Tongue (tissue), 2 donors: ENCODE data around the gene IFI27L2. TPM values are rescaled to one million over a fixed set of nuclear protein-coding genes. Genes with fewer than 3 reads are reported as not detected.

ENCODE experiments used
- DNase-seq: peaks from one replicate; pipeline ENCODE4 v3.0.0-alpha.2; 2015
- total RNA-seq: library from RNA; depleted of rRNA; stranded (reverse); fragments of >200 nt; gene quantifications from one replicate; pipeline ENCODE4 v1.2.3, GENCODE V29; 2014

Gene IFI27L2
- total RNA-seq, 1 donor from 2014 or later, result 8.8 TPM

- no peak for DNase-seq
Observed at GRCh38 chr14:94152676-94153075, 23.3 kb upstream of the IFI27L2 start.

DNA sequence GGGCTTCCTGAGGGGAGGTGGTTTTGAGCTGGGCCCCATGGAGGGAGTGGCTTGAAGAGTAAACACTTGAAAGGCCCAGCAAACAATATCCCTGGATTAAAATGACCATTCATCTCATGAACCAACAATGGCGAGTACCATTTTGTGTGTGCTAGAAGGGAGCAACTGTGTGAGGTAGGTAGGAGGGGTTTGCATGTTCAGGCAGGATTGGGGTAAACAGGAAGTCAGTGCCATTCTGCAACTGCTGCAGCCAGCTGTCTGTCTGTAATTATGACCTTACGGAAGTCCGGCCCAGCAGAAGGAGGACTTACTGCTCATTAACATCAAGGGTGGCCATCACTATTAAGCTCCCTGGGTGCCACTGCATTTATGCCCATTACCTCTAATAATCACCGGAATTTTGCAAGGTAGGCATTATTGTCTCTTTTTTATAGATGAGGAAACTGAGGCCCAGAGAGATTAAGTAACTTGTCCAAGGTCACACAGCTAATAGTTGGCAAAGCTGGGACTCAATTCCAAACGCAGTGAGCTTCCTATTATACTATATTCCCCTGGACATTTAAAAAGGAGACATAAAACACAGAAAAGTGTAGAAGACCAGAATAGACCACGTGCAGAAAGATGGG, 16.6 kb upstream of the IFI27L2 start:
- no peak for DNase-seq

DNA sequence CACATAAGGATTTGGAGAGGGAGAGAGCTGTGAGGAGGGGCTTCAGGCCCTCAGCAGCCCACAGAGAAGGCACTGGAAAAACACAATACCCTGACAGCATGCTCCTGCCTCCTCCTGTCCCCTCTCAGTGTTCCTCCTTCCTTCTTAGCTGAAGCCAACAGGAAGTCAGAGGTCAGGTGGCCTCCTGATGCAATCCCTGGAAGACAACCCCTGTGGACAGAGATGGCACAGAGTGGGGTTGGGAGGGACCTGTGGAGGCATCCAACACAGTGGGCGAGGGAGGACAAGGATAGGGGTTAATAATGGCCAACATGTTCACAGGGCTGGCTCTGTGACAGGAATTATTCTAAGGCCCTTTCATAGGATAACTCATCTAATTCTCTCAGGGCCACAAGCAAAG, 15.4 kb upstream of the IFI27L2 start:
- DNase-seq, result no peak

DNA sequence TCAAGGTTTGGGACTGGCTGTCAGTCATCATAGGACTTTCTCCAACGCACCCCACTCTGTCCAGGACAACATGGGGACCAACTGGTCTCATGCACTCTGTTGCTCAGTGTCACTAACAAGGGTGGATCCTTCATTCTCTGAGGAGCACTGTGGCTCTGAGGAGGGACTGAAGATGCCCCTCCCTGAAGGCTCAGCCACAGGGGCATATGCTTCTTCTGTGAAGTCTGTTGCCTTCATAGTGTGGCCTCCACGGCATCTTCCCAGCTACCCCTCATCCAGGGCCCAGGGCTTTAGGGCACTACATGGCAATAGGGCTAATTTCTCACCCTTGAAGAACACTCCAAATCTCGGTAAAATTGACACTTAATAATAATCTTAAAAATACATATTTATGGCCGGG, 14.3 kb upstream of the IFI27L2 start:
- DNase-seq, result no peak

DNA sequence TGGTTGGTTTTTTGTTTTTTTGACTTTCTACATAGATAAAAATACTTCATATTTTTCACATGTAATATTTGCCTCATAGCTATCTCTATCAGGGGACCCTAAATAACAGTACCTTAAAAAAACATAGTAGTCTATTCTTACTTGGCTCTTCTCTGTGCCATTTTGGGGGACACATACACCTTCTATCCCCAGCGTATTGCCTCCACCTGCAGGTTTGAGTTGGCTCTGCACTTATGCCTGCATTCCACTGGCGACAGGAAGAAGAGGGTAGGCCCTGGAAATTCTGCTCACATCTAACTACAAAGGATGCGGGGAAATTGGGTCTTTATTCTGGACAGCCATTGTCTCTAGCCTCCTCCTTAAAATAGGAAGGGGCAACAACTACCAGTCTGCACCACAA, 13.8 kb upstream of the IFI27L2 start:
- no peak for DNase-seq

GRCh38 chr14:94142836-94143235, 13.4 kb upstream of the IFI27L2 start:
- DNase-seq, result no peak

DNA sequence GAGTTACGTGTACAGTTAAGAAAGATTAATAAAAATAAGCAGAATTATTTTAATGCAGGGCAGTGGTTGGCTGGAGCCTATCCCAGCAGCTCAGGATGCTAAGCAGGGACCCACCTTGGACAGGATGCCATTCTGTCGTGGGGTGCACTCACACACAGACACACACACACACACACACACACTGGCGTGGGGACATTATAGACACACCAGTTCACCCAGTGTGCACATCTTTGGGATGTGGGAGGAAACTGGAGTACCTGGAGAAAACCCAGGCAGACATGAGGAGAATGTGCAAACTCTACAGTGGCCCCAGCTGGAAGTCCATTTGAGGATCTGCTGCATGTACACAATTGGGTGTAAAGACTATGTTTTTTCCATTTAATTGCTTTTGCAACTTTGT, 12.8 kb upstream of the IFI27L2 start:
- DNase-seq, result no peak

DNA sequence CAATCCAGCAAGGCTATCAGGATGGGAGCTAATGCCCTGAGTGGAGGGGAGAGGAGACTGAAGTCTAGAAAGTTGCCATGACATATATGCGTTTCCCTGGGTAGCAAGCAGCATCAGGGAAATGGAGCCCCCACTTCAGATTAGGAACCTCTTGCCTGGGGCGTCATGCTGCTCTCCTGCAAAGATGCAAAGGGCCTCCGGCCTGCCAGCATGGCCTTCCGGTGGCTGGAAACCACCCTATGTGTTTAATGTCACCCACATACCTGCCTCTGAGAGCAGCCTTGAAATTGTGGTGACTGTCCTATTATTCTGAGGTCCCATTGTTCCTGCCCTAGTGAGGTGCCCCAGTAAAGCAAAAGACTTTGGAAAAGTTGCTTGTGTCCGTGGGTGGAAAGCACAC, 10.0 kb upstream of the IFI27L2 start:
- no peak for DNase-seq

GRCh38 chr14:94139006-94139405, 9.6 kb upstream of the IFI27L2 start:
- DNase-seq, result no peak

GRCh38 chr14:94138251-94138650, 8.8 kb upstream of the IFI27L2 start:
- no peak for DNase-seq

- peak; percentile 91 for DNase-seq
Observed at GRCh38 chr14:94136575-94137331, 7.3 kb upstream of the IFI27L2 start.

GRCh38 chr14:94135476-94135875, 6.1 kb upstream of the IFI27L2 start:
- DNase-seq, result no peak

DNA sequence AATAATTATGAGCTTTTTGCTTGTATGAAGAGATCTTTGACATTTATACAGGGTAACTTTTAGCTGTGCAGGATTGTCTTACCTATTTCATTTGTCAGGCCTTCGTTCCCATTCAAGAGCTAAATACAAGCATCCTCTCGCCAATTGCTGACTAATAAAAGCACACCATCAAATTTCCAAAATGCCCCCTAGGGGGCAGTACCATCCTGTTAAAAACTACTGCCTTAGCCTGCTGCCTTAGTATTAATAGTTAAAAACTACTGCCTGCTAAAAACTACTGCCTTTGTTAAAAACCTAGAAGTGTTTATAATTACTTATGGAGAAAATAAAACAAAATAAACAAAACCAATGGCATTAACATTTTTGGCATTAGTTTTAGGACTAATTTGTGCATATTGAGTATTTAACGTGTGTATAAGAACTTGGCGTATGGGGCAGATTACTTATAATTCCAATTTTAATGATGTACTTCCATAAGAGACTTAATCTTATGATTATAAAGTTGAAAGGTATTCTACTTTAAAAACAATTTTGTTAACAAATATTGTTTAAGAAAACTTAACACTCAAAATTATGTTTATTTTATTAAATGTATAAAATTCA, 3.0 kb upstream of the IFI27L2 start:
- DNase-seq, result peak; percentile 86

DNA sequence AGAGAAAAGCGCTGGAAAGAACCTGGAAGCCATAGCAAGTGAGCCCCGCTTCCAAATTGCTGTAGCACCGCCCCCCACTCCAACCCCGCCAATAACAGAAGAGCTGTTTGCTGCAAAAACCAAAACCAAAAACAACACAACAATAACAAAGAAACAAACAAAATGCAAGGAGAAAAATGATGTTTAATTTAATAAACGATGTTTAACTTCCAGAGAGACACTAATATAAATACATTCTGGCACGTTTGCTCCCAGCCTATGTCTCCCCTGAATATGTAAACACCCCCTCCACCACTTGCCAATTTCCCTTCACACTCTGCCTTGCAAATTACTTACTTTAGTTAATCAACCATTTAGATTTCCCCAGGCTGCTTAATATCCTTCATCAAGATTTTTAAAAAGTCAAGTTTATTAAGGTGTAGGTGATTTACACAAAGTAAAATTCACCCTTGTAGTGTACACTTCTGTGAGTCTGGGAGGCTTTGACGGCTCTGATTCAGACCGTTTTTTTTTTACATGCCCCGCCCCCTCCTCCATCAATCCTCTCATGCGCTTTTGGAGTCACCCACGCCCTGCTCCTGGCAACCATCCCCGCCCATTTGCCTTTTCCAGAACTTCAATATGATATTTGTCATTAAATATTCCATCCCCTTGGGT, 482 bp upstream of the IFI27L2 start:
- DNase-seq, result peak; percentile 67

DNA sequence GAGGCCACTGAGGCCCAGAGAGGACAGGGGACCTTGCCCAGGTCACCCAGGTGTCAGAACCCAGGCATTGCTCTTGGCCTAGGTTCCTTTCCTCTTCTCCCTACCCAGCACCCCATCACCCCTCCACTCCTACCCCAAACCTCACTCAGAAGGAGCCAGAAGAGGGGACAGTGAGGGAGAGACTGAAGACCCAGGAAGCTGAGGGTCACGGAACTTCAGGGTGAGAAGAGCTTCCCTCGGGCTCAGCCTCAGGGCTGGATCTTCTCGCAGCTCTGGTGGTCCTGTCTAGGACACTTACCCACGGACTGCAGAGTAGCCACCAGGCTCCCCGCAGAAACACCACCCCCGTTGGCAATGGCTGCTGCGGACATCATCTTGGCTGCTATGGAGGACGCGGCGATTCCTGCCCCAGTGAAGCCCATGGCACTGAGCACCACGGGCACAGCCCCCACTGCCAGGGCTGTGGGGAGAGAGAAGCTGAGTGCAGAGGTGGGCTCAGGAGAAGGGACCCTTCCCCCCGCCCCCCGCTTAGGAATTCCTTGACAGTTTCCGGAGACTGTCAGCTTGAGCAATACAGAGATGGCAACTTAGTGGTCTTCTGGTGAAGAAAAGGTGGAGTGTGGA, 1.1 kb downstream of the IFI27L2 start:
- no peak for DNase-seq

DNA sequence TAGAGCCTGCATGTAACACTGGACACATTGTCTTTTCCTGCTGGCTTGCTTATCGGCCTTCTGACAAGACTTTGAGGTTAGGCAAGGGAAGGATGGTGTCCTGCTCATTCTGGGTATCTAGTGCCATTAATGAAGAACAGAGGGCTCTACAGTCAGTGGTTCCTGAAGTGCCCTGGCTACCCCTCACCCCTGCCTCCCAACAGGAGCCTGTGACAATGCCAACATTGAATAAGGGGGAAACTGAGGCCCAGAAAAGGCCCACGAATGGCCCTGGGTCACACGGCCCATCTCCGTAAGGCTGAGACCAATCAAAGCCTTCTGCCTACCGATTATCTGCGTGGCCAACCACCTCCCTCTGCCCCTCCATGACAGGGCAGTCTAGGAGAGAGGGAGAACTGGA, 2.1 kb downstream of the IFI27L2 start:
- no peak for DNase-seq

- DNase-seq, result no peak
Observed at GRCh38 chr14:94126800-94127199, 2.6 kb downstream of the IFI27L2 start.

- DNase-seq, result no peak
Observed at GRCh38 chr14:94126419-94126677, 3.1 kb downstream of the IFI27L2 start.

GRCh38 chr14:94125659-94126418, 3.6 kb downstream of the IFI27L2 start:
- DNase-seq, result no peak

GRCh38 chr14:94124582-94125377, 4.6 kb downstream of the IFI27L2 start:
- DNase-seq, result no peak

GRCh38 chr14:94123868-94124267, 5.5 kb downstream of the IFI27L2 start:
- DNase-seq, result no peak
